CD14-positive monocyte (primary cell): ENCODE results near the gene PRR36. TPM values are rescaled to one million over a fixed set of nuclear protein-coding genes. Genes with fewer than 3 reads are reported as not detected.

ENCODE experiments used
- DNase-seq, 3 donors: peaks; one replicate each; pipeline ENCODE4 v3.0.0-alpha.2; 2011 to 2022
- H2AFZ ChIP-seq: 2 replicates; pipeline ENCODE4 v1.6.0; 2012; ENCODE audit warnings: mild to moderate bottlenecking, low read depth, low read length, inconsistent platforms; ENCODE audit not compliant: insufficient read depth, poor library complexity, severe bottlenecking
- H3K27ac ChIP-seq, 2 donors: 1 replicate in 1 of 2; 2 replicates in 1 of 2; pipeline ENCODE4 v1.5.1; 2012 to 2013; ENCODE audit warnings: low read length in 2 of 2, control low read depth in 1 of 2, inconsistent platforms in 1 of 2, low read depth in 1 of 2, mild to moderate bottlenecking in 1 of 2
- H3K27me3 ChIP-seq, 2 donors: one replicate each; pipeline versions ENCODE4 v1.6.0 to v1.6.1; 2011 to 2013; ENCODE audit warnings: low read length in 2 of 2; ENCODE audit not compliant: control insufficient read depth in 2 of 2, insufficient read depth in 2 of 2
- H3K36me3 ChIP-seq, 2 donors: replicated peaks in 1 of 2; 1 replicate in 1 of 2; 2 replicates in 1 of 2; pipeline versions ENCODE4 v1.5.1 to v1.6.1; 2012 to 2013; ENCODE audit warnings: low read length in 2 of 2, control low read depth in 1 of 2, inconsistent platforms in 1 of 2, mild to moderate bottlenecking in 1 of 2; ENCODE audit not compliant: insufficient read depth in 2 of 2, control insufficient read depth in 1 of 2
- H3K4me1 ChIP-seq, 2 donors: 1 replicate in 1 of 2; 2 replicates in 1 of 2; pipeline versions ENCODE4 v1.5.1 to v1.6.1; 2012 to 2013; ENCODE audit warnings: low read length in 2 of 2, control low read depth in 1 of 2, inconsistent platforms in 1 of 2, mild to moderate bottlenecking in 1 of 2, moderate library complexity in 1 of 2; ENCODE audit not compliant: insufficient read depth in 2 of 2, control insufficient read depth in 1 of 2
- H3K4me2 ChIP-seq: replicated peaks from 2 replicates; pipeline ENCODE3; 2012; ENCODE audit warnings: low read length, moderate library complexity, mild to moderate bottlenecking; ENCODE audit not compliant: poor library complexity, severe bottlenecking; ENCODE audit errors: extremely low read depth
- H3K4me3 ChIP-seq, 3 experiments: fragments of 200-600 bp in 1 of 3; sonication (generic) in 1 of 3; replicated peaks in 1 of 3; 1 replicate in 2 of 3; 2 replicates in 1 of 3; pipeline ENCODE4 v1.5.1; 2011 to 2013; ENCODE audit warnings: low read length in 3 of 3, mild to moderate bottlenecking in 3 of 3, control low read depth in 2 of 3, low read depth in 2 of 3, inconsistent platforms in 1 of 3, moderate library complexity in 1 of 3
- H3K79me2 ChIP-seq: 2 replicates; pipeline ENCODE4 v1.6.0; 2012; ENCODE audit warnings: mild to moderate bottlenecking, control low read depth, inconsistent platforms, low read length, moderate library complexity; ENCODE audit not compliant: insufficient read depth
- H3K9ac ChIP-seq: 2 replicates; pipeline ENCODE4 v1.6.0; 2017; ENCODE audit warnings: low read length, mild to moderate bottlenecking; ENCODE audit not compliant: insufficient read depth, poor library complexity, severe bottlenecking
- H3K9me3 ChIP-seq, 2 donors: replicated peaks in 1 of 2; 1 replicate in 1 of 2; 2 replicates in 1 of 2; pipeline versions ENCODE4 v1.5.1 to v1.6.1; 2012 to 2013; ENCODE audit warnings: low read length in 2 of 2, control low read depth in 1 of 2; ENCODE audit not compliant: control insufficient read depth in 1 of 2, insufficient read depth in 1 of 2
- H4K20me1 ChIP-seq: 2 replicates; pipeline ENCODE4 v1.6.0; 2012; ENCODE audit warnings: mild to moderate bottlenecking, low read length, control low read depth, moderate library complexity; ENCODE audit not compliant: insufficient read depth
- H3K27ac Mint-ChIP-seq, 7 donors: one replicate each; pipeline ENCODE4 v1.8.0; 2020; ENCODE audit warnings: mild to moderate bottlenecking in 7 of 7, mixed read lengths in 7 of 7, moderate library complexity in 6 of 7, inconsistent platforms in 2 of 7
- H3K27me3 Mint-ChIP-seq, 3 donors: one replicate each; pipeline ENCODE4 v1.8.0; 2021 to 2022; ENCODE audit warnings: low read depth in 3 of 3, mild to moderate bottlenecking in 3 of 3, mixed read lengths in 3 of 3, moderate library complexity in 3 of 3, inconsistent platforms in 1 of 3
- H3K36me3 Mint-ChIP-seq, 2 donors: one replicate each; pipeline ENCODE4 v1.8.0; 2020; ENCODE audit warnings: mixed read lengths in 2 of 2, inconsistent platforms in 1 of 2, mild to moderate bottlenecking in 1 of 2
- H3K4me1 Mint-ChIP-seq: one replicate; pipeline ENCODE4 v1.8.0; 2020; ENCODE audit warnings: mild to moderate bottlenecking, mixed read lengths
- H3K4me3 Mint-ChIP-seq, 2 donors: one replicate each; pipeline ENCODE4 v1.8.0; 2020; ENCODE audit warnings: mild to moderate bottlenecking in 2 of 2, mixed read lengths in 2 of 2, moderate library complexity in 1 of 2
- H3K9me3 Mint-ChIP-seq, 7 donors: one replicate each; pipeline ENCODE4 v1.8.0; 2020 to 2022; ENCODE audit warnings: mixed read lengths in 7 of 7, mild to moderate bottlenecking in 6 of 7, moderate library complexity in 6 of 7, inconsistent platforms in 2 of 7
- CTCF ChIP-seq: fragments of 200-600 bp; IDR thresholded peaks from one replicate; pipeline ENCODE4 v1.8.0; 2022; ENCODE audit warnings: antibody characterized with exemption, mild to moderate bottlenecking
- WGBS: methylation state at CpG from one replicate; pipeline ENCODE4 v1.1.5; 2013; ENCODE audit warnings: missing lambda C conversion rate; ENCODE audit not compliant: insufficient coverage; 5-methylcytosine and 5-hydroxymethylcytosine counted together
- intact Hi-C, 2 donors: fragments of 100-400 bp; cut with micrococcal nuclease; formaldehyde crosslinking; loops; one replicate each; pipeline versions ENCODE4 v1.15.0 to v1.15.1; 2023
- polyA plus RNA-seq, 3 donors: library from polyadenylated mRNA; depleted of rRNA in 1 of 3; unstranded in 2 of 3; stranded (reverse) in 1 of 3; fragments of 300-500 nt in 2 of 3; fragments of >200 nt in 1 of 3; fragmentation: Illumina TruSeq in 2 of 3; gene quantifications; 1 replicate in 2 of 3; 2 replicates in 1 of 3; pipeline ENCODE4 v1.2.3, GENCODE V29; 2012 to 2021

The PRR36 gene
- polyA plus RNA-seq, 3 donors, result not detected

DNA sequence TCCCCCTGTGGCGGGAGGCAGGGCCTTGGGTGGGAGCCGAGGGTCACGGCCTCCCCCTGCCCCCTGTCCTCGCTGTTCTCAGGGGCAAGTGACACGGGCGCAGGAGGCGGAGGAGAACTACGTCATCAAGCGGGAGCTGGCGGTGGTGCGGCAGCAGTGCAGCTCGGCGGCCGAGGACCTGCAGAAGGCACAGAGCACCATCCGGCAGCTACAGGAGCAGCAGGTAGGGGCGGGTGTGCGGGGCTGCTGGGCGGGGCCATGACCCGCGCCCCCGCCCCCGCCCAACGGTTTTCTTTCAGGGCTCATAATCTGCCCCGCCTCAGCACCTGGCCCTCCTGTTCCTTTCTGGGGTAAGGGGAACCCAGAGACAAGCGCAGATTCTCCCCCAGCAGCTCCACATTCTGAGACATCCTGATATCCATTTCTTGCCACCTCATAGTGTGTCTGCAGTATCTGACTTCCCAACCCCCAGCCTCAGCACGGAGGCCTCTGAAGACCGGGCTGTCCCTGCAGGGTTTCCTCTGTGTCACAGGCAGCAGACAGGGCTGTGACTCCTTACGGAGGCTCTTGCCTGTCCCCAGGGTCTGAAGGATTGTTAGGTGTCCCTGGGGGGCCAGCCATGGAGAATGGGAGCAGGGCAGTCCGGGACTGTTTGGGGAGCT is 15.9 kb downstream of the PRR36 start:
- Histone ChIP-seq H2AFZ (no peak overlapping the region), H3K36me3 (no peaks in the 10 kb centered on the region), H3K27ac (no peak overlapping the region), H3K4me2 (no peak overlapping the region), H3K9ac (no peak overlapping the region), H3K4me3 (no peak overlapping the region), H4K20me1 (no peaks in the 10 kb centered on the region), H3K4me1 (peaks cover 13 to 18% of the 10 kb centered on the region in 2 donors), H3K9me3 (no peaks in the 10 kb centered on the region), H3K27me3 (peaks cover 11 to 24% of the 10 kb centered on the region in 2 donors), H3K79me2 (no peaks in the 10 kb centered on the region)
- H3K4me1 Mint-ChIP-seq, result peaks cover 7% of the 10 kb centered on the region
- intact Hi-C loops, result no loop called here
- 92% methylated on average over 21 of the region's 29 CpGs for WGBS
- DNase-seq, result no peak
- no peak overlapping the region for H3K27ac Mint-ChIP-seq
- peaks cover 0 to 16% (median 0%) of the 10 kb centered on the region in 7 donors for H3K9me3 Mint-ChIP-seq
- no peak overlapping the region for H3K4me3 Mint-ChIP-seq
- TF ChIP-seq CTCF, result no peak
- peaks cover 24 to 35% (median 26%) of the 10 kb centered on the region in 3 donors for H3K27me3 Mint-ChIP-seq
- peaks cover 7 to 15% of the 10 kb centered on the region in 2 donors for H3K36me3 Mint-ChIP-seq

GRCh38 chr19:7857727-7858108 is 16.5 kb downstream of the PRR36 start:
- H3K4me2 ChIP-seq, result no peak overlapping the region
- H3K27me3 Mint-ChIP-seq, result peaks cover 22 to 29% (median 26%) of the 10 kb centered on the region in 3 donors

More at GRCh38 chr19:7857727-7858108, 16.5 kb downstream of the PRR36 start:
- Mint-ChIP-seq H3K9me3 (peaks cover 0 to 16% (median 0%) of the 10 kb centered on the region in 7 donors), H3K4me3 (no peak overlapping the region), H3K27ac (no peak overlapping the region), H3K36me3 (peaks cover 7 to 15% of the 10 kb centered on the region in 2 donors), H3K4me1 (peaks cover 11% of the 10 kb centered on the region)
- Histone ChIP-seq H3K36me3 (no peaks in the 10 kb centered on the region), H3K79me2 (no peaks in the 10 kb centered on the region), H3K27me3 (peaks cover 11 to 22% of the 10 kb centered on the region in 2 donors), H3K9ac (no peak overlapping the region), H3K4me3 (no peak overlapping the region), H3K27ac (no peak overlapping the region), H4K20me1 (no peaks in the 10 kb centered on the region), H2AFZ (no peak overlapping the region), H3K4me1 (peaks cover 16 to 22% of the 10 kb centered on the region in 2 donors), H3K9me3 (no peaks in the 10 kb centered on the region)
- DNase-seq, result no peak
- WGBS, result 89% methylated on average over 5 of the region's 8 CpGs
- intact Hi-C loops, result no loop called here
- TF ChIP-seq CTCF, result no peak
